GM19193 (cell line): ENCODE data around the gene CHRNB1.
"Not testable (repeated sequence)": the region's sequence is repeated elsewhere in the genome, so short reads cannot be mapped to it uniquely, and the experiment has no call there.

Source experiments
- POLR2A ChIP-seq: IDR thresholded peaks from 4 replicates; pipeline ENCODE4 v1.6.1; 2011; ENCODE audit not compliant: insufficient read depth, insufficient read length; ENCODE audit errors: extremely low read depth

The CHRNB1 gene

GRCh38 chr17:7466639-7467341 is 21.9 kb downstream of the CHRNB1 start:
- no peak for TF ChIP-seq POLR2A

DNA sequence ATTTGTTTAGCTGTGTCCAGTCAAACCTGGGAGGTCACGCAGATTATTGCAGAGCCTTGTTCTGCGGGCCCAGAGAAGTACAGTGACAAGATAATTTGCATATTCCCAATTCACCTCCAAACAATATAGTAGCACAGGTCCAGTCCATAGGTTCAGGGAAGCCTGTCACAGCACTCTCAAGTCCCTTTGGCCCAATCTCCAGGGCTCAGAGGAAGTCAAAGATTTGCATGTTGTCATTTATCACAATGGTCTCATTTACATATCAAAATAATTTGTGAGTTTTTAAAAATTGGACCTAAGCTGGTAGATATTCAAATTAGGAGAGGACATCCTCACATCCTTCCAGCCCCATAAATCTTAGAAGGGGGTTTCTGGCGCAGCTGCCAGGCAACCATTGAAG is 22.6 kb downstream of the CHRNB1 start:
- no peak for TF ChIP-seq POLR2A

- TF ChIP-seq POLR2A = no peak
Observed at GRCh38 chr17:7468290-7468689, 23.4 kb downstream of the CHRNB1 start.

GRCh38 chr17:7468804-7469389 is 24.0 kb downstream of the CHRNB1 start:
- TF ChIP-seq POLR2A = no peak

GRCh38 chr17:7471729-7472128 is 26.9 kb downstream of the CHRNB1 start:
- no peak for TF ChIP-seq POLR2A

DNA sequence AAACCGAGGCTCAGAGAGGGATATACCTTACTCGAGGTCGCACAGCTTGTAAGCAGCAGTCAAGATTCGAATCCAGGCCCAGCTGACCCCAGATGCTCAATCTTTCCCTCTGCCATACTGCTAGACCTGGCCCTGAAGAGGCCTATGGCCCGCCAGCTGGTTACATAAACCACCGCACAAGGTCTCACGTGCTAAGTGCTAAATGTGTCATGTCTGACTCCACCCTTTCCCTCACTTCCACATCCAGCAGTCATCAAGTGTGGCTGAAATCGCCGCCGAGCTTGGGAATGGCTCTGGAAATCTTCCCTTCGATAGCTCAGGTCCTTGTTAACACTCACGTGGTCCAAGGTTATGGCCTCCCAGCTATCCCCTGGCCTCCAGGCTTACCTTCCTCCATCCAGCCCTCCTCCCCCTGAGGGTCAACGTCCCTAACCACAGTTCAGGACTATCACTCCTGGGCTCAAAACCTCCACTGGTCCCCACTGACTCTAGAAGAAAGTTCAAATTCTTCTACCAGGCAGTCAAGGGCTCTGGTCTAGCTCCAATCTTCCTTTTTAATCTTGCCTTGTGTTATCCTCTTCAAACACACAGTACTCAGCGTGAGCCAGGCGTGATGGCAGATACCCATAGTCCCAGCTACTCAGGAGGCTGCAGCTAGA is 31.0 kb downstream of the CHRNB1 start:
- TF ChIP-seq POLR2A = no peak

- TF ChIP-seq POLR2A = no peak
Observed at GRCh38 chr17:7476494-7476893, 31.6 kb downstream of the CHRNB1 start.

GRCh38 chr17:7476951-7477350 is 32.1 kb downstream of the CHRNB1 start:
- no peak for TF ChIP-seq POLR2A

GRCh38 chr17:7477392-7478275 is 32.8 kb downstream of the CHRNB1 start:
- no peak for TF ChIP-seq POLR2A

- TF ChIP-seq POLR2A = no peak
Observed at GRCh38 chr17:7478276-7479212, 33.7 kb downstream of the CHRNB1 start.

DNA sequence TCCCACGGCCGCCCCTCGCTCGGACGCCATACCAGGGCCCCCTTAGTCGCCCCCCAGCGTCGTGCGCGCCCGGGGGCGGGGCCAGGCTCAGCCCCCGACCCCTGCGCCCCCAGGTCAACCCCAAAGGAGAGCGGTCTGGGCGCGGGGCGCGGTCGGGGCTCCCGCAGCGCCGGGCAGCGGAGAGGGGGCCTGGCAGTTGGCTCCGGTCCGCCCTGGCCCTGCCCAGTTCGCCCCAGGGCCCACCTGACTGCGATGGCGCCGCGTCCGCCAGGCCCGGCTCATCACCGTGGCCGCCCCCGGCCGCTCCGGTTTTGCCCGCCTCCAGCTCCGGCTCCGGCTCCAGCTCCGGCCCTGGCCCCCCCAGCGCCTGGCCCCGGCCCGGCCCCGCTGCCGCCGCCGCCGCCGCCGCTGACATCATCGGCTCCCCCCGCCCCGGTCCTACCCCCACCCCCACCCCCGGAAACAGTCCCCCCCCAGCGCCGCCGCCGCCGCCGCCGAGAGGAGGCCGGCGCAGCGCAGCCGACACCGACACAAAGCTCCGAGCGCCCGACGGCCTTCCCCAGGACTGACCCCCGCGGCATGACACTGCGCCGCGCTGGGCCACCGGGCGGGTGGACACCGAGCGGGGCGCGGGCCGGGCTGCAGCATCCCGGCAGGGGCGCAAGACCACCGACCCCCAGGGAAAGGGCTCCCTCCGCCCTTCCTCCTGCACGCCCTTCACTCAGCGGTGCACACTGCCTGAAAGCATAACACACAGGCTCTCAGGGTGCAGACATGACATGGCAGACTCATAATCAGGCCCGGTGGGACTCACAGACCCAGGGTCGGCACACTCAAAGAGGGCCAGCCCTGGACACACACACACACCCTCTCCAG is 34.6 kb downstream of the CHRNB1 start, which contains the start of gene ZBTB4:
TSS of gene ZBTB4 (minus strand) at position 419 of the 876 bp plus-strand sequence. CDS start 12,830 bp downstream, outside the sequence.
- peak; percentile 55 for TF ChIP-seq POLR2A

DNA sequence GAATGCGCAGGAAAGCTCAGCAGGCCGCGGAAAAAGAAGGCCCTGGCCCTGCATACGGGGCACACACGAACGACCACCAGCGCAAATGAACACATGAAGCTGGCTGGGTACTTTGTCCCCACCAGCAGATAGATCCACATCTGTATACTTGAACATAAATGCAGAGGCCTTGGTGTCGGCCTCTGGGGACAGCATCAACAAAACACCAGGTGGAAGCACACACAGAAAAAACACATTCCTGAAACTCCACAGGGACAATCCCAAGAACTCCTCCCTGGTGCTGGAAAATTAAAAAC is 35.2 kb downstream of the CHRNB1 start:
- TF ChIP-seq POLR2A = no peak

- not testable (repeated sequence) for TF ChIP-seq POLR2A
Observed at GRCh38 chr17:7481275-7481674, 36.4 kb downstream of the CHRNB1 start, which contains the start of gene SLC35G6. Gene SLC35G6, plus strand, starts transcription at chr17:7481446. Its CDS starts 71 bp downstream, at chr17:7481517.
